ENCODE measurements around the gene DENND10. TPM values are rescaled to one million over a fixed set of nuclear protein-coding genes. Genes with fewer than 3 reads are reported as not detected.
"Not testable (repeated sequence)": the region's sequence is repeated elsewhere in the genome, so short reads cannot be mapped to it uniquely, and the experiment has no call there.

The DENND10 gene
- total RNA-seq, 1 donor from 2014 or later: 49.6 TPM

GRCh38 chr10:119165171-119166117, 61.5 kb downstream of the DENND10 start, which contains the start of gene SFXN4:
Gene SFXN4 (minus strand): TSS chr10:119165714. CDS start chr10:119165647, 67 bp downstream.
- DNase-seq (ENCODE audit: low read depth in 2 of 2): peak; percentile 14 to 73

GRCh38 chr10:119166118-119166500, 62.2 kb downstream of the DENND10 start:
- DNase-seq (ENCODE audit: low read depth in 2 of 2): no peak

DNA sequence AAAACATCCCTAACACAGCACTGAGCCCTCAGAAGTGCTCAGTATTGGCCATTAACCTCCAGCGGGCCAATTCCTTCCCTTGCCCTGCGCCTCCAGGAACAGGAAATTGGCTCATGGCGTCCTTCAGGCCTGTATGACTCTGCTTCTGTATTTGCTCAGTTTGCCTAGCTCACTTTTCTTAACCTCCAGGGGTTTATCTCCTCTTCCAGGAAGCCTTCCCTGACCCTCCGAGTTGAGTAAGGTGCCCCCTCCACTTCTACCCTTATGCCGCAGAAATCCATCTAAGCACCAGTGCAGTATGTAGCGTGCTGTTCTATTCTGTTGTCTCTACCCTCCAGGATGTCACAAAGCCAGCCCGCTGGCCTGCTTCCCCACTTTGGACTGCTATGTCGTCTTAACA, 62.7 kb downstream of the DENND10 start:
- DNase-seq (ENCODE audit: low read depth in 2 of 2): peak in 1 of 2 donors; percentile 46

DNA sequence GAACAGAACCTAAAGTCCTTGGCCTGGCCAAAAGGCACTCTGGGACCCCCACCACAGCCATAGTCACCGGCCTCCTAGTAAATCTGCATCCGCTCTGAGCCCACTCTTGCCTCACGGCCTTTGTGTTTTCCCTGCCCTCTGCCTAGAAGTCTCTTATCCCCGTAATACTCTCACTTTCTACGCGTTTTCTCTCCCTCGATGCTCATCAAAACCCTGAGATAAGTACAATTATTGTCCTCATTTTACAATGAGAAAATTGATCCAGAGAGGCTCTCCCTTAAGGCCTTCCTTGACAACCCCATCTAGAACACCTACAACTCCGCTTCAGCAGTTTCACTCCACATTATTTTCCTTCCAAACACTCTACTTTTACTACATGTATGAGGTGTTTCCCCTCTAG, 63.1 kb downstream of the DENND10 start:
- no peak for DNase-seq (ENCODE audit: low read depth in 2 of 2)

- DNase-seq (ENCODE audit: low read depth in 2 of 2): no peak
These were observed 70.2 kb downstream of the DENND10 start for GRCh38 chr10:119174109-119174508.

DNA sequence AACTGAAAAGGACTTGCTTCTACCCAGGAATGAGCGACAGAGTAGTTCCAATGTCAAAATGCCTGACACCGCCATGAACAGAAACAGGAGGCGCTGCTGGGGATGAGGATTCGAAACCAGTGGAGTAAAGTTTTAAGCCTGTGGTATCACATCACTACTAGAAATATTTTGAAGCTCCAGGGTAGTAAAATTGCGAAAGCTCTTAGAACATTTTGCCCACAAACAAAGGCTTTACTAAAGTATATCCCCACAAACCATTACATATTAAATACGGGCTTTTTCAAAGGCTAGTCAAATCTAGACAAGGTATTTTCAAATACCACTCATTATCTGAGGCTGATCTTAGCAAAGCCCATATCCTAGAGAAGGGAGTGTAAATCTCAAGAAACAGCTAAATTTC, 72.3 kb downstream of the DENND10 start:
- no peak for DNase-seq (ENCODE audit: low read depth in 2 of 2)

GRCh38 chr10:119177708-119178371, 73.9 kb downstream of the DENND10 start:
- no peak for DNase-seq (ENCODE audit: low read depth in 2 of 2)

- DNase-seq (ENCODE audit: low read depth in 2 of 2): peak; percentile 47 to 89
These were observed 74.6 kb downstream of the DENND10 start, which contains the start of gene PRDX3 for GRCh38 chr10:119178372-119179119. Gene PRDX3 (minus strand): TSS chr10:119178812. CDS start chr10:119178790, 22 bp downstream.

- not testable (repeated sequence) for DNase-seq (ENCODE audit: low read depth in 2 of 2)
These were observed 77.0 kb downstream of the DENND10 start for GRCh38 chr10:119180850-119181400.

DNA sequence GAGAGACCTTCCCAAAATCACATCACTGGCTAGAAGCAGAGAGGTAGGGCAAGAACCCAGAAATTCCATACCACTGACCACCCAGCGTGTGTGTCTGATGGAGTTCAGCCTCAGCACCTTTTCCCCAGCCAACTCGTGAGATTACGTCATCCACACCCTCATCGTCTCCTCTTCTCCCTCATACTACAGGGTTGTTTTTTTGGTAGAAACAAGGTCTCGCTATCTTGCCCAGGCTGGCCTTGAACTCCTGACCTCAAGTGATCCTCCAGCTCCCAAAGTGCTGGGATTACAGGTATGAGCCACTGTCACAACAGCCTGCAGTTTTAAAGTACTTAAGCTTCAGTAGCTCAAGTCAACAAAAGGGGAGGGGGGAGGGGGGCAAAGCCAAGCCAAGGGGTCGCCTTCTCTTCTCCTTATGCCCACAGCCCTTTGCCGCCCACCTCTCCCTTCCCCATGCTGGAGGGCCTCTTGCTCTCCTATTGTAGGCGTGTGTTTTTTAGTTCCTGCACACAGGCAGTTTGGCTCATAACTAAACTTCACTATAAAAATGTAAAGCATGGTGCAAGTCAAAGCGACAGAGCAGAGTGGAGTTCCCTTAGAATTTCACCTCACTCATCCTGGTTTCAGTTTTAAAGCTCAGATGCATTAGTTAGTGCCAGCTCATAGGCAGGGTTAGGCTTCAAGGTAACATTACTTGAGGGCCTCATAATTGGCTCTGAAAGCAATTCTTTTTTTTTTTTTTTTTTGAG, 79.9 kb downstream of the DENND10 start:
- DNase-seq (ENCODE audit: low read depth in 2 of 2): no peak

Other genes starting within 250 kb of the DENND10 start
- gene NANOS1, start 74.4 kb upstream of the DENND10 start, total RNA-seq: 0.13 and 0.76 TPM in 2 replicates
- 69.6 and 95.7 TPM in 2 replicates for gene EIF3A, start 23.3 kb upstream of the DENND10 start, total RNA-seq
- 9.4 and 11.8 TPM in 2 replicates for gene SFXN4, start 61.6 kb downstream of the DENND10 start, total RNA-seq
- gene PRDX3, start 74.7 kb downstream of the DENND10 start, total RNA-seq: 160 and 235 TPM in 2 replicates
- gene GRK5, start 103.5 kb downstream of the DENND10 start, total RNA-seq: 28.0 and 35.9 TPM in 2 replicates